ENCODE results near the gene FASTKD3.
A peak's percentile ranks its signal among the peaks of the same experiment; 100 is the strongest.

FASTKD3 gene

DNA sequence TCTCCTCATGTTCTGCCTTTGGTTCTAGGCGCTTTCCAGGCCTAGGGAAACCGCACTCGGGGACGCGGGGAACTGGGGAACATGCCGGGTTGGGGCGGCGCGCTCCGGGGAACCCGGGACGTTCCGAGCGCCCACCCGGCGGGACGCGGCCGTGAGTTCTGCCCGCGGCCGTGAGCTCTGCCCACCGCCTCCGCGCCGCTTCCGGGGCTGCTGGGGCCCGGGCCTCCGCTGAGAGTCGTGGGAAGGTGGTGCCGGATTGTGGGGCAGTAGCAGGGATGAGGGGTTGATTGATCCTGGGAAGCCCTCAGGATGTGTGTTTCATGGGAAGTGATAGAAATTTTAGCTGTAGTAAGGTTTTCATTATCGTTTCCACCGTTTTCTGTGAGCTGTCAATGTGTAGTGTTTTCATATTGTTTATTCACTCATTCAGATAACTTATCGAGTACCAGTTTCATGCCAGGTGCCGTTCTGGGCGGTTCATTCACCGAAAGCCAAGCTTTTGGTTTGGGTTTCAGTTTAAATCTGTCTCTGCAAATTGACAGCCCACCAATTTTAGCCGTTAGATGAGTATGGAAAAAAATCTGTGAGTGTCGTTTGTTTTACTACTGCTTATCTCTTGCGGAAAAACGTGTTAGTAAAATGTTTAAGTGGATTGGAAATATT, 774 bp upstream of the FASTKD3 start:
- peaks cover 30% of the 10 kb centered on the region for H3K36me3 Mint-ChIP-seq (ENCODE audit: low read depth)
- TF ChIP-seq, protein P1, sequence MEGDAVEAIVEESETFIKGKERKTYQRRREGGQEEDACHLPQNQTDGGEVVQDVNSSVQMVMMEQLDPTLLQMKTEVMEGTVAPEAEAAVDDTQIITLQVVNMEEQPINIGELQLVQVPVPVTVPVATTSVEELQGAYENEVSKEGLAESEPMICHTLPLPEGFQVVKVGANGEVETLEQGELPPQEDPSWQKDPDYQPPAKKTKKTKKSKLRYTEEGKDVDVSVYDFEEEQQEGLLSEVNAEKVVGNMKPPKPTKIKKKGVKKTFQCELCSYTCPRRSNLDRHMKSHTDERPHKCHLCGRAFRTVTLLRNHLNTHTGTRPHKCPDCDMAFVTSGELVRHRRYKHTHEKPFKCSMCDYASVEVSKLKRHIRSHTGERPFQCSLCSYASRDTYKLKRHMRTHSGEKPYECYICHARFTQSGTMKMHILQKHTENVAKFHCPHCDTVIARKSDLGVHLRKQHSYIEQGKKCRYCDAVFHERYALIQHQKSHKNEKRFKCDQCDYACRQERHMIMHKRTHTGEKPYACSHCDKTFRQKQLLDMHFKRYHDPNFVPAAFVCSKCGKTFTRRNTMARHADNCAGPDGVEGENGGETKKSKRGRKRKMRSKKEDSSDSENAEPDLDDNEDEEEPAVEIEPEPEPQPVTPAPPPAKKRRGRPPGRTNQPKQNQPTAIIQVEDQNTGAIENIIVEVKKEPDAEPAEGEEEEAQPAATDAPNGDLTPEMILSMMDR (IDR thresholded peaks at IDR 0.05) = no peak
- peaks cover 40% of the 10 kb centered on the region for H3K4me1 Mint-ChIP-seq
- no peaks in the 10 kb centered on the region for H3K27me3 Mint-ChIP-seq (ENCODE audit: low read depth, poor library complexity)
- DNase-seq = no peak
- peak overlapping the region; percentile 94 for H3K4me3 Mint-ChIP-seq
- H3K27ac Mint-ChIP-seq = peak overlapping the region; percentile 43
- no peaks in the 10 kb centered on the region for H3K9me3 Mint-ChIP-seq

DNA sequence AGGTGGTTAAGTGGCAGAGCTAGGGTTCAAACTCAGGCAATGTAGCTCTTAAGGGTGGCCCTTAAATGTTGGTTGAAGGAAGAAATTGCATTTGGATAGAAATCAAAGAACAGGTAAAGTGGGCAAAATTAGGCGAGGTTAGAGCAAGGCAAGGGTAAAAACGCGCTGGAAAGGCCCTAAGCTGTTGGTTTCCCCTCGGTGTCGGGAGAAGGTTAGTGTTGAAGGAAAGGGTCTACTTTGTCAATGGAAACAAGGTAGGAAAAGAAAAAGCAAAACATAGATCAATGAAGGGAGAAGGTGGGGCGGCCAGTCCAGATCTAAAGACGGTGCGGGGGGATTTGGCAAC, 431 bp downstream of the FASTKD3 start:
- Mint-ChIP-seq H3K27me3 (ENCODE audit: low read depth, poor library complexity) (no peaks in the 10 kb centered on the region), H3K4me1 (peaks cover 40% of the 10 kb centered on the region), H3K4me3 (peak overlapping the region; percentile 94), H3K9me3 (no peaks in the 10 kb centered on the region), H3K36me3 (ENCODE audit: low read depth) (peaks cover 28% of the 10 kb centered on the region), H3K27ac (peak overlapping the region; percentile 35)
- DNase-seq = no peak
- TF ChIP-seq, protein P1 (IDR thresholded peaks at IDR 0.05) = no peak

DNA sequence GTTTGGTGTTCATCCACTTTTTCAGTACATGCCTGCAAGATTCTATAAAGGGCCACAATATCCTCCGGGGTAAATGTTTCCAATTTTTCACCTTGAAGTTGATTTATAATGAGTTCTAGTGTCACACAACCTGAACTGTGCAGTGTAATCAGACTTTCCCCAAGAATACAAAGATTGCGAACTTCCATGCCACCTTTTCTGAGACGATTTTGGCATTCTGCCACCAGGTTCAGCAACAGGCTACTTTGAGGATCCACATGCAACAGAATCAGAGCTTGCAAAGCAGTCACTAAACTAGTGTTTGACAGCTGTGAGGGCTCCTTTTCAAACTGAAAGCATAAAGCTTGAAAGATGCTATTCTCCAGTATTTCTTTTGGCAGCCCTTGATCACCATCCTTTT, 1.6 kb downstream of the FASTKD3 start:
- peaks cover 33% of the 10 kb centered on the region for H3K36me3 Mint-ChIP-seq (ENCODE audit: low read depth)
- no peak for DNase-seq
- peak overlapping the region; percentile 94 for H3K4me3 Mint-ChIP-seq
- H3K27me3 Mint-ChIP-seq (ENCODE audit: low read depth, poor library complexity) = no peaks in the 10 kb centered on the region
- no peaks in the 10 kb centered on the region for H3K9me3 Mint-ChIP-seq
- no peak overlapping the region for H3K27ac Mint-ChIP-seq
- TF ChIP-seq, protein P1 (IDR thresholded peaks at IDR 0.05) = no peak
- H3K4me1 Mint-ChIP-seq = peaks cover 36% of the 10 kb centered on the region

DNA sequence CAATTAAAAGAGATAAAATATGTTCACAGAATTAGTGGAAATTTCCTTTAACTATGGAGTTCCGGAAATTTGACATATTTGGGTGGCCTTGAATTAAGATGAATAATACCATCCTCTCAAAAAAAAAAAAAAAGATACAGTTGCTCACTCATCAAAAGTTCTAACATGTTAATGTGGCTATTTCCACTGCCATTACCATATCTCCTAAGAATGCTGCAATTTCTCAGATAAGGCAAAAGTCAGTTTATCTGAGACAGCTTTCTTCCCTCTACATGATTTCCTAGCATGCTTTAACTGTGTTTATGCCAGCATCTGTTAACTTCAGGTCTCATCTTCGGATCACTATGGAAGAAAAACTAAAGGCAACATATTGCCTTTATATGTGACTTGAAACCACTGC, 2.6 kb downstream of the FASTKD3 start:
- peaks cover 35% of the 10 kb centered on the region for H3K4me1 Mint-ChIP-seq
- no peaks in the 10 kb centered on the region for H3K27me3 Mint-ChIP-seq (ENCODE audit: low read depth, poor library complexity)
- no peak overlapping the region for H3K27ac Mint-ChIP-seq
- H3K36me3 Mint-ChIP-seq (ENCODE audit: low read depth) = peaks cover 40% of the 10 kb centered on the region
- no peak overlapping the region for H3K4me3 Mint-ChIP-seq
- TF ChIP-seq, protein P1 (IDR thresholded peaks at IDR 0.05) = no peak
- no peak for DNase-seq
- no peaks in the 10 kb centered on the region for H3K9me3 Mint-ChIP-seq

DNA sequence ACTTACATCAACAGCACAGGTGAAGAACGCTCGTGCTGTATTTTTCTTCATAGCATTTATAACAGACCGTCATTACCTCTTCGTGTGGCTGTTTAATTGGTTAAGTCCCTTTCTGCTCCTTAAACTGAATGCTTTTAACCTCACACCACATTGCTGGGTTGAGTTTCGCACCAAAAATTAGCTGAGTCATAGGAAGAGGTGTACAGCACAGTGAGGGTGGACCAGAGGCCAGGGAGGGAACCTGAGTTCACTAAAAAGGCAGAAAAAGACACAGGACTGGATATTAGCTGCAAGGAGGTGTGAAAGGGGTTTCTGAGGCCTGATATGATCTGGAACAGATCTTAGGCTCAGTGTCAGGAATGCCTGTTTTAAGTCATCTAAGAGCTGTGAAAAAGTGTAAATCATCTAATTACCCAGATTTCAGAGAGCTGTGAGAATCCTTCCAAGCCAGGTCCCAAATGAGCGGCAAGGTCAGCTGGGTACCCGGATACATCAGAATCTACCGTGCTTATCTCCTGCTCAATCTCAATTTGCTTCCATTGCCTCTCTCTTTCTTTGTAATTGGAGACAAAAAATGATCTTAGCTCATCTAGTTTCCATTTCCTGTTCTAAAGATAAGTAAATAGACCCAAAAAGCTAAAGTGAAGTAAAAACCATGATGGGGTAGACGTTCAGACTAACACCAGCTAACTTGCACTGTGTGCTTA, 10.8 kb downstream of the FASTKD3 start:
- no peak for DNase-seq
- peaks cover 45% of the 10 kb centered on the region for H3K36me3 Mint-ChIP-seq (ENCODE audit: low read depth)
- peaks cover 20% of the 10 kb centered on the region for H3K9me3 Mint-ChIP-seq
- no peaks in the 10 kb centered on the region for H3K27me3 Mint-ChIP-seq (ENCODE audit: low read depth, poor library complexity)
- TF ChIP-seq, protein P1 (IDR thresholded peaks at IDR 0.05) = no peak
- H3K27ac Mint-ChIP-seq = peak overlapping the region; percentile 91
- no peak overlapping the region for H3K4me3 Mint-ChIP-seq
- H3K4me1 Mint-ChIP-seq = peaks cover 11% of the 10 kb centered on the region

DNA sequence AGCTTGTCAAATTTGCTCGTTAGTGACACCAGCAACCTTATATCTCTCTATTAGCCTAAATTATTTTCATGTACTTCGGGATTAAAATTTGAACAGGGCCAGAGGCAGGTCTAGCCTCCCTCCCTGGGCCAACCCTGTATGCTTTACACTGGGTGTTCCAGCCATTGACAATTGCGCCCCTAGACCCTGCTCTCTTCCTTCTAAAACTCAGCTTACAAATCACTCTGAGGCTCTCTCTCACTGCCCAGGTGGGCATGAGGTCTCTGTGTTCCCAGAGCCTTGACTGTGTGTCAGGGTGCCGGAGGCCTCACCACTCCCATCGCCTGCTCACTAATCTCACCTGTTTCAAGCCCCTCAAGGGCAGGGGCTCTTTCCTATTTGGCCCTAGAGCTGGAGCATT, 11.5 kb downstream of the FASTKD3 start:
- H3K27ac Mint-ChIP-seq = peak overlapping the region; percentile 24
- H3K9me3 Mint-ChIP-seq = peaks cover 21% of the 10 kb centered on the region
- DNase-seq = no peak
- H3K4me3 Mint-ChIP-seq = no peak overlapping the region
- H3K27me3 Mint-ChIP-seq (ENCODE audit: low read depth, poor library complexity) = no peaks in the 10 kb centered on the region
- TF ChIP-seq, protein P1 (IDR thresholded peaks at IDR 0.05) = no peak
- H3K4me1 Mint-ChIP-seq = peaks cover 15% of the 10 kb centered on the region
- H3K36me3 Mint-ChIP-seq (ENCODE audit: low read depth) = peaks cover 40% of the 10 kb centered on the region

All from nephron progenitor cell (in vitro differentiated cells).